GM21576 (cell line): ENCODE data around the gene SEMA3B.
"Not testable (repeated sequence)": the region's sequence is repeated elsewhere in the genome, so short reads cannot be mapped to it uniquely, and the experiment has no call there.

Source experiments
- ATAC-seq: cut with Tn5 transposase; IDR thresholded peaks from one replicate; pipeline ENCODE4 v1.9.1; 2021; ENCODE audit warnings: mild to moderate bottlenecking, moderate library complexity; ENCODE audit not compliant: unreplicated experiment

Gene SEMA3B

GRCh38 chr3:50237754-50238548, 31.0 kb upstream of the SEMA3B start:
- peak; percentile 26 for ATAC-seq

DNA sequence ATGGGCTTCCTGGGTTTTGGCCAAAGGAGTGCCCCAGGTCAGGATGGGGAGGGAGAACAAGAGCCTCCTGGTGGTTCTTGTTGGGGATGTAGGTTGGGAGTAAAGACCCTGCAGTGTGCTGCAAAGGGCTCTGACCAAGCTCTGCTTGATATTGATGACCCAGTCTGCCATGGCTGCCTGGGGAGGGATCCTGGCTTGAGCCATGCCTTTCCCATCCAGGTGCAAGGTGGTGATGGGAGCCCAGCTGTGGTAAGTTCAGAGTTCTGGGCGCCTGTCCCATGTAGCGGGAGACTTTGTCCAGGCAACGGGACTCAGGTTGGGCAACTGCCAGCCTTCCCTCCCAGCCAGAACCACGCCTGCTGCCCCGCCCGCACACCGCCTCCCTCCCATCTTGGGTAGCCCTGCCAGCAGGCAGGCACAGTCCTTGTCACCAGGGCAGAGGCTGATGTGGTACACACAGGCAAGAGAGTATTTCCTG, 30.4 kb upstream of the SEMA3B start:
- ATAC-seq, result no peak

DNA sequence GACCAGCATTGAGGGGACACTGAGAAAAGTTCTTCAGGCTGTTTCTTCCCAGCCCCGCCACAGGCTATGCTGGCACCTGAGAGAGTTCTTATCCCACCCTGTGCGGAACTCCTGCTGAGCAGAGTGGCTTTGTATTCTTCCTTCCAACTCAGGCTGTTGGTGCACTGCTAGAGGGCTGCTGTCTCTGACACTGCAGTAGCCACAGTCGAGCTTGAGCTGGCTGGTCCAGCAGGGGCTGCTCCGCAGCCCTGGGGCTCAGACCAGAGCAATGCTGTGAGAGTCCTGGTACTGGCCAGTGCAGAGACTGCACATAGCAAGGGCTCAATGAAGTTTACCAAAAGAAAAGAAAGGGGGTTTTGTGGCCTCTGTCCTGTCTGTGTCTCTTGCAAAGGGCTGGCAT, 29.3 kb upstream of the SEMA3B start:
- no peak for ATAC-seq

GRCh38 chr3:50241163-50241562, 27.8 kb upstream of the SEMA3B start:
- ATAC-seq, result no peak

GRCh38 chr3:50241713-50242380, 27.1 kb upstream of the SEMA3B start:
- no peak for ATAC-seq

DNA sequence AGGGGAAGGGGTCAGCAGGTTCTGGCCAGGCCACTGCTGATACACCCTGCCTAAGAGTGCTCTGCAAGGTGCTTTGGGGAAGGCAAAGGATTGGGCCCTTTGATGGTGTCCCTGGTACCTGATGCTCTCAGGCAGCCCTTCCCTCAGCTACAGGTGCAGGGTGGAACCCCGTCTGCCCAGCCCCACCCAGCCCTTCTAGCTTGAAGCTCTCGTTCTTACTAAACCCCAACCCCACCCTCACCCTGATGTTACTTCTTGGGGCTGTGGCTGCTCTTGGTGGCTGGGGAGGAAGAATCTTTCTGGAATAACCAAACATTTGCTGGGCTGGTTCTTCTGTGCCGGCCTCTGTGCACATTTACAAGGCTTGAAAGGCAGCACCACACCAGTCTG, 26.6 kb upstream of the SEMA3B start:
- ATAC-seq, result no peak

DNA sequence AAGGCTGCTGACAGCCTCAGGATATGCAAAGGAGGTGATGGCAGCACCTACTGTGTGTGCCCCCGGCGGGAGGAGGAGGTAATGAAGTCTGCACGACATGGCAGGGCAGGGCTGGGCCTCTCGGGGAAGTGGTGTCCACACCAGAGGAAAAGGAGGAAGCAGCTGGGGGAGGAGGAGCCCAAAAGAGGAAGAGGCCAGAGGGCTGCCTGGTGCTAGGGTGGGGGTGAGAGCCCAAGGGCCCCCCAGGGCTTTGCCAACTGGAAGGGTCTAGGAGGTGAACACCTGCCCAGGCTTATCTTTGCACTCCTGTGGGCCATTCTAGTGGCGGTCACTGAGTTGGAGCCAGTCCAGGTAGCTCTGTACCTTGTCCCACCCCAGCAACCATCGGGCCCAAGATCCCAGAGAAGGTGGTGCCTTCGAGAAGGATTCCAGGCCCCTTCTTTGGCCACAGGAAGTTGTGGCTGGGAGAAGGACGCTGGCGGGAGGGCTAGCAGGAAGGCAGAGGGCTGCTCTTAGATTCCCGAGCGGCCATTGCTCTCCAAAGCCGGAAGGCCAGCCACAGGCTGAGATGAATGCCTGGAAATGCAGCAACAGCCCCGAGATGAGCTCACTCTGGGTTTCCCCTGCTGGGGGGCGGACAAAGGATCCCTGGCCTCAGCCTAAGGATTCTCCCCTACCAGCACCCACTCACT, 25.9 kb upstream of the SEMA3B start:
- ATAC-seq, result no peak

DNA sequence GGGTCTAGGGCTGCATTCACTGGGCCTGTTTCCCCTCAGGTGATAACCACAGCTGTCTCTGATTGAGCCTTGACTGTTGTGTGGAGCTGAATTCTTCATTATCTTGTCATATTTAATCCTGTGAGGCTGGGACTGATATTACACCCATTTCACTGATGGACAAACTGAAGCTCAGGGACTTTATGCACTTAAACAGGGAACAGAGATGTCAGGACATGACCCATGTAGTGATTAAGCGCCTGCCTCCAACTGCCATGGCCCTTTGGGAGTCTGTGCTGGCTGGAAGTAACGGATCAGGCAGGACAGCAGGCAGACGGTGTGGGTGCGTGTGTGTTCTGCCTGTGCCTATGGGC, 25.4 kb upstream of the SEMA3B start:
- no peak for ATAC-seq

GRCh38 chr3:50244813-50245212, 24.1 kb upstream of the SEMA3B start:
- not testable (repeated sequence) for ATAC-seq

GRCh38 chr3:50245251-50245745, 23.6 kb upstream of the SEMA3B start:
- no peak for ATAC-seq

GRCh38 chr3:50245831-50246516, 23.0 kb upstream of the SEMA3B start:
- ATAC-seq, result peak; percentile 53

DNA sequence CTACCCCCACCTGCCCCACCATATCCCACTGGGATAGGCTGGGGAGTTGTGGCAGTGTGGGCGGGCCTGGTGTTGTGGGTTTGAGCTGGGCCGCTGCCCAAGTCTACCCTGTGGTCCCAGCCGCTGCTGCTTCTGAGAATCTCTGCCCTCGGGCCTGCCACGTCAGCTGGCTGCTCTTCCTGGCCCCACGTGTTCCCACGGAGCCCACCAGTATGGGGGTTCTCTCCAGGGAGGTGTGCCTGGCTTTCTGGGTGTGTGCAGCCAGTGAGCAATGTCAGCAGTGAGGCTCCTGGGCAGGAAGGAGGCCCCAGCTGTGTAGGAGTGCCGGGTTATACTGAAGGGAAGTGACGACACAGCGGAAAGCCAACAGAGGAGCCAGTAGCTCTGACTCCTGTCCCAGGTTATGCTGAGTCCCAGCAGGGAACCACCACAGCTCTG, 22.4 kb upstream of the SEMA3B start:
- peak; percentile 46 for ATAC-seq

- no peak for ATAC-seq
Measured at GRCh38 chr3:50248387-50248786, 20.6 kb upstream of the SEMA3B start.

- no peak for ATAC-seq
Measured at GRCh38 chr3:50249457-50249856, 19.5 kb upstream of the SEMA3B start.

DNA sequence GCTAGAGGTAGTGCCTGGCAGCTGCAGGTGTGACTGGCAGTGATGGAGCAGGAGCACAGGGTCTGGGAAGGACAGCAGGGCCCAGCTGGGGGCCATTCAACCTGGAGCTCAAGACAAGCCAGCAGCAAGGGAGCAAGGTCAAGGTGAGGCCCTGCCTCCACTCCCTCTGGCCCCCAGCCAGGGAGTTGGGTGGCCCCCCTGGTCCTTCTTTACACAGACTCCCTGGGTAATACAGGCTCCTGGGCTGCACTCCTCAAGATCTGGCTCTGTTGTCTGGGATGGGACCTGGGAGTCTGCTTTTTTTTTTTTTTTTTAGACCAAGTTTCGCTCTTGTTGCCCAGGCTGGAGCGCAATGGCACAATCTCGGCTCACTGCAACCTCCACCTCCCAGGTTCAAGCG, 18.4 kb upstream of the SEMA3B start:
- no peak for ATAC-seq

GRCh38 chr3:50251220-50251619, 17.7 kb upstream of the SEMA3B start:
- ATAC-seq, result no peak

DNA sequence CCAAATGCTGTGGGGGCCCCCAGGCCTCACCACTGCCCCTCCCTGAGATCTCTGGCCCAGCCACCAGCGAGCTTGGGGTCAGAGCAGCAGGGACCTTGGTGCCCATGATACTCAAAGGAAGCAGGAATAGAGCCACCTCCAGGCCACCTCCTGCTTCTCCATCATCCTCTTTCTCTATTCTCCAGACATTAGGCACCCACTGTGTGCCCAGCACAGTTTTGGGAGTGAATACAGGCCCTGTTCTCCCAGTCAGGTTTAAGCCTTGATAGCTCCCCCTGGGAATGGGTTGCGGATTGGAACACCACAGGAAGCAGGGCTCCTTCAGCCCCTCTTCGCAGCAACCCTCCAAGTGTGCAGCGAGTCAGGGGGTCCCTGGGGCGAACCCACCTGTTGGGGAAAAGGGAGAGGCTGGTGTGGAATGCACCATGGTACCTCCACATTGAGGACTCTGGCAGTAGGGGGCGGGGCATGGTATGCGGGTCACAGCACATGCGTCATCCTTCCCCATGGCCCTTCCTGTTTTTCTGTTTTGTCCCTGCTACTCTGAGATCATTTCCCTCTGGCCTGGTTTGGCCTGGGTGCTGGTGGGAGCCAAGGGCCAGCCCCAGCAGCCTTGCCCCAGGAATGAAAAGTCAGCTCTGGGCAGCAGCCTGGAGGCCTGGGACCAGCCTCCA, 14.2 kb upstream of the SEMA3B start:
- ATAC-seq, result no peak

DNA sequence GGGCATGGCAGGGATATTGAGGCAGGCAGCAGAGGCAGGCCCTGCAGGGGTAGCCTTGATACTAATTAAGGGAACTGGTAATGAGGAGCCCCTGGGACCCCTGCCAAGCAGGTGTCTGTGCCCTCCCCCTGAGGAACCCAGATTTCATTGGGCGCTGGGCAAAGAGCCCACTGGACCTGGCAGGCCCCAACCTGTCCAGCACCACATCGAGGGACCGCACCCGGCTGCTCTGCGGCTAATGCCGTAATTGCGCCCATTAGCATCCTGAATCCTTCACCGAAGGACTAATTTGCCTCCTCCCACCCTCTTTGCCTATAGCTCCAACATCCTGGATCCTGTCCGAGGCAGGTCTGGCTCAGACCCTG, 13.7 kb upstream of the SEMA3B start:
- no peak for ATAC-seq

DNA sequence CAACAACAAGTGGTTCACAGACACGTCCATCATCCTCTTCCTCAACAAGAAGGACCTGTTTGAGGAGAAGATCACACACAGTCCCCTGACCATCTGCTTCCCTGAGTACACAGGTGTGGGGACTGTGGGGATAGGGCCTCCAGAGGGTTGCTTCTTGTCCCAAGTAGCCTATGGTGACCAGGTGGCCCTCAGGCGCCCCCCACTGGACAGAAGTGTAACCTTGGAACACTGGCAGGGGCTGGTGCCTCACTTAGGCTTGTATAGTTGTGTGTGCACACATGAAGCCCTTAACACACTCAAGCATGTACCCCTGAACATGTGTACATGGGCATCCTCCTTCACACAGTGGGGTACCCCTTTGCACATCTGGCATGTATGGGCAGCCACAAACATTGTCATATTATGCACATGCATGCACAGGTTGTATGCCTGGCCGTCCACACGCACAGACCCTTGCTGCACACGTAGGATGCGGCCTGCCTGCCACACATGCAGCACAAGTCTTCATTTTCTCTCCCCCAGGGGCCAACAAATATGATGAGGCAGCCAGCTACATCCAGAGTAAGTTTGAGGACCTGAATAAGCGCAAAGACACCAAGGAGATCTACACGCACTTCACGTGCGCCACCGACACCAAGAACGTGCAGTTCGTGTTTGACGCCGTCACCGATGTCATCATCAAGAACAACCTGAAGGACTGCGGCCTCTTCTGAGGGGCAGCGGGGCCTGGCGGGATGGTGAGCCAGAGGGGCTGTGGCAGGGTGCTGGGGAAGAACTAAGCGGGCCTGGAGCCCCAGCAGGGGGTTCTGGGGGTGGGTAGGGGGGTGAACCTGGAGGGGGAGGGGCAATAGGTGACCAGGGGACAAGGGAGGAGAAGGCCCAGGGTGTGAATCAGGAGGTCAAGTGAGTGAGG, 11.7 kb upstream of the SEMA3B start:
- ATAC-seq, result no peak
